Embryonic facial prominence (tissue), 1 donor: ENCODE measurements around the gene RPS16.

Experiments used
- DNase-seq: peaks from one replicate; pipeline ENCODE4 v3.0.0-alpha.2; 2016; ENCODE audit errors: extremely low spot score

Gene RPS16

GRCh38 chr19:39407660-39408391 is 27.9 kb downstream of the RPS16 start:
- no peak for DNase-seq

DNA sequence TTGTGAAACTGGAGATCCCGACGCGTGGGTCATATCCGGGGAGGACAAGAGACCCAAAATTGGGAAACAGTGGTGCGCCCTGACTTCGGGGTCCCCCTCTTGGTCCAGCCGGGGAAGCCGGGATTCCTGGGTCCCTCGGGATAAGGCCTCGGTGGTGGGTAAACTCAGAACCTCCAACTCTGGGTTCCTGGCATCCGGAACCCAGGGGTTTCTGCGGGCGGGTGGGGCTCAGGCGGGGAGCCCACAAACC is 28.4 kb downstream of the RPS16 start:
- no peak for DNase-seq

DNA sequence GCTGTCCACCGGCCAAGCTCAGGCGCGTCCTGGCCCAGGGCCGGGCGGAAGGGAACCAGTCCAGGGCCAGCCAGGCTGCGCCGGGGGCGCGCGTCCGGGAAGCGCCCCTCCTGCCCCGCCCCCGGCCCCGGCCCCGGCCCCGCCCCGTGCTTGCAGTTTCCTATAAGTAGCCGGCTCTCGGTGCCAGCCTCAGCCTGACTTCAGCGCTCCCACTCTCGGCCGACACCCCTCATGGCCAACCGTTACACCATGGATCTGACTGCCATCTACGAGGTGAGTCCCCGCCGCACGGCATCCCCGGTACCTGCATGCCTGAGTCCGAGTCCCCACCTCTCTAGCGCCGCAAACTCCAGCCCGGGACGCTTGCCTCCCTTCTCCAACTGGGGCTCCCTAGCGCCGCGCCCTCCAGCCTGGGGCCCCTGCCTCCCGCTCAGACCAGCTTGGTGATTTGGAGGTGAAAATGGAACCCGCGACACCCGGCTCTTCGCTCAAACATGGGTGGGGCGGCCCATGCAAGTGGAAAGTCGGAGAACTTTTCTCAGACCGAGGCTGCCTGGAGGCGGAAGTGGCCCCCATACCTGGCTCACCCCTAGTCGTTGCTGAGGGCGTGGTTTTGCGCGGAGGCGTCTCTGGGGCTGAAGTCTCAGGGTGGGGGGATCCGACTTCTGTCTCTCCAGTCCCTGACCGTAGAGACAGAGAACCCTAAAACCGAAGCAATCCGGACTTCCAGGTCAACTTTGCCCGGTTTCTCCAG is 28.9 kb downstream of the RPS16 start, which contains the start of gene ZFP36:
TSS of gene ZFP36 (plus strand) at position 192 of the 754 bp plus-strand sequence. CDS start at position 250, 58 bp downstream.
- no peak for DNase-seq

DNA sequence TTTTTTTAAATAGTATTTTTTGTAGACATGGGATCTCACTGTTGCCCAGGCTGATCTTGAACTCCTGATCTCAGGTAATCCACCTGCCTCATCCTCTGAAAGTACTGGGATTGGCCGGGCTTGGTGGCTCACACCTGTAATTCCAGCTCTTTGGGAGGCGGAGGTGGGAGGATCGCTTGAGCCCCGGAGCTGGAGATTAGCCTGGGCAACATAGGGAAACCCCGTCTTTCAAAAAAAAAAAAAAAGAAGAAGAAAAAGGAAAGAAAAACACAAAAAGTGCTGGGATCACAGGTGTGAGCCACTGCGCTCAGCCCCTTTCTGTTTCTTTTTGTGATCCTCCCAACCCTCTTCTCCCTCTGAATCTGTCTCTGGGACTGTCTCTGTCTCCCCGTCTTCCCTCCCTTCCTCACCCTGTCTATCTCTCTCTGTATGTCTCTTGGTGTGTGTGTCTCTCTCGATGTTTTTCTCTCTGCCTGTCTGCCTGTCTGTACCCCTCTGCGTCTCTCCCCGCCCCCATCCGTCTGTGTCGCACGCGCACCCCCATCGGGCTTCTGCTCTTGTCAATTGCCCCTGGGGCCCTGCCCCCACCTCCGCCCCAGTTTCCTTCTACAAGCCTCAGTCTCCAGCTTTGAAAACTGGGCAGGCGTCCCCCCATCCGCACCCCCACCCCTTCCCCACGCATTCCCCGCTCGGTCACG is 29.6 kb downstream of the RPS16 start:
- no peak for DNase-seq

DNA sequence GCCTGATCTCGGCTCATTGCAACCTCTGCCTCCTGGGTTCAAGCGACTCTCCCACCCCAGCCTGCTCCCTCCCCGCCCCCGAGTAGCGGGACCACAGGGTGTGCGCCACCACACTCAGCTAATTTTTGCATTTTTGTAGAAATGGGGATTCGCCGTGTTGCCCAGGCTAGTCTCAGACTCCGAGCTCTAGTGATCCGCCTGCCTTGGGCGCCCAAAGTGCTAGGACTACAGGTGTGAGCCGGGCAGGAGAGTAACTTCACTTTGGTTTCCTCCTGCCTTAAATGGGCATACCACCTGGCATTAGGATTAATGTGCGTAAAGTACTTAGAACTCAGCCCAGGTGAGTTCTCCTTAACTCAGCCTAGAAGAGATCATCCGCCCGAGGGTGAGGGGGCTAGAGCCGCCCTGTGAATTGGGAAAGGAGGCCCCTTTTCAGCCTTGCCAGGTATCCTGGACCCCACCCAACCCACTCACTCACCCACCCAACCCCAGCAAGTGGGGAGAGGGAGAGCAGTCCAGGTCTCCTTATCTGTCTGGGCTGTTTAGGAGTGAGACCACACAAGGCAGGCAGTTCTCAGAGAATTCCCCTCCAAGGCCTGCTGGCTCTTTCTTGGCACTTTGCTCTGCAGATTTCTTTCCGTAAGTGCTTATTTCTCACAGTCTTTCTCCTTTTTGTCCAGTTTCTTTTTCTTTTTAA is 30.3 kb downstream of the RPS16 start:
- DNase-seq, result no peak

GRCh38 chr19:39403331-39404312 is 32.1 kb downstream of the RPS16 start:
- peak; percentile 94 for DNase-seq

DNA sequence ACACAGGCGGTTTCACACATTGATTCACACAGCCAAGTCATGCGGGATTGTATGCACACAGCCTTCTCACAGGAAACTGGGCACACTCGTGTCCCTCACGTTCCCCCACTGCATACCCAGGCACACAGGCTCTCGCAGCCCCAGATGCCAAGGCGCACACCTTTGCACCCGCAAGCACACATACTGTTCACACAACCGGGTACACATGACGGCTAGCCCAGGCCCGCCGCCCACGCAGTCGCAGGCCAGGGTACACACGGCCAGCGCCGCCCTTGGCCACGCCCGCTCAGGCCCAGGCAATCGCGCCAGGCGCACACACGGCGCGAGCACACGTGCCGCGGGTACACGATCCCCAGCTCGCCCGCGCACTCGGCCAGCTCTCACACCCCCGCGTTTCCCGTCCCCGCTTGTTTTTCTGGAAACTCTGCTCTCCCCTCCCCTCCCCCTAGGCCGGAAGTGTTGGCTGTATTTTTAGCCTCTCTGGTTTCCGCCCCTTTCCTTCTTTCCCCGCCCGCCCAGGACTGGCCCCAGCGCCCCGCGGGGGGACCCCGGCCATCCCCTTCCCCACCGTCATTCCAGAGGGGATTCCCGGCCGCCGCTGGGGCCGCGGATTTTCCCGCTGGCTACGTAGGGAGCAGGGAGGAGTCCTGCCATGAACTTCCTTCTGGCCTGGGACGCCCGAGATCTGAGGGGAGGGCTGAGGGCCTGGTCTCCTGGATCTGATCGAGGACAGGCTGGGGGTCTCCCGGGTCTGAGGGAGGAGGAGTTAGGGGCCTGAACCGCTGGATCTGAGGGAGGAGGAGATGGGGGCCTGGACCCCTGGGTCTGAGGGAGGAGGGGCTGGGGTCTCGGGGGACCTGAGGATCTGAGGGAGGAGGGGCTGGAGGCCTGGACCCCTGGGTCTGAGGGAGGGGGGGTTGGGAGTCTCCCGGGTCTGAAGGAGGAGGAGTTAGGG is 33.1 kb downstream of the RPS16 start:
- DNase-seq, result peak; percentile 83

GRCh38 chr19:39401549-39402345 is 34.0 kb downstream of the RPS16 start:
- no peak for DNase-seq

DNA sequence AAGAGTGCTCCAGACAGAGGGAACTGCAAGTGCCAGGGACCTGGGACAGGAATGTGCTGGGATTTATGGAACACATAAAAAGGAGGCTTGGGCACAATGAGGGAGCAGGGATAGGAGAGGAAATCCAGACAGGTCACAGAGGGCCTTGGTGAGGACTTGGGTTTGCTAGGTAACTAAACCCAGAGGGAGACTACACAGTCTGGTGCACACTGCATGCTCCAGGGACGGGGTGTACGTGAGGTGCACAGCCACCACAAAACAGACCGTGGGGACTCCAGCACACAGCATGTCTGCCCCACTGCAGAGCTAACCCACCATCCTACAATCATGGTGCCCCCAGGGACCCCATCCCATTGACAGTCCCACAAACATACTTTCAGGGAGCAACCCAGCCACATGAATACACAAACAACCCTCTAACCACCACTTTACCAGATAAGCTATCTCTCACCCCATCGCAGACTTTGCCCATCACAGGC is 34.6 kb downstream of the RPS16 start:
- no peak for DNase-seq

DNA sequence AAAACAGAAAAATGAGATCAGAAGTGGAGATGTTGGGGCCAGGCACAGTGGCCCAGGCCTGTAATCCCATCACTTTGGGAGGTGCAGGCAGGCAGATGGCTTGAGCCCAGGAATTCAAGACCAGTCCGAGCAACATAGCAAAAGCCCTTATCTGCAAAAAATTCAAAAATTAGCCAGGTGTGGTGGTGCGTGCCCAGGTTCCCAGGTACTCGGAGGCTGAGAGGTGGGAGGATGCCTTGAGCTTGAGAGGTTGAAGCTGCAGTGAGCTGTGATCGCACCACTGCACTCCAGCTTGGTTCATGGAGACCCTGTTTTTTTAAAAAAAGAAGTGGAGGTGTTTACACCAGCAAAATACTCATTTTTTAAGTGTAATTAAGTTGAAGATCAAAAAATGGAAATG is 35.7 kb downstream of the RPS16 start:
- no peak for DNase-seq

DNA sequence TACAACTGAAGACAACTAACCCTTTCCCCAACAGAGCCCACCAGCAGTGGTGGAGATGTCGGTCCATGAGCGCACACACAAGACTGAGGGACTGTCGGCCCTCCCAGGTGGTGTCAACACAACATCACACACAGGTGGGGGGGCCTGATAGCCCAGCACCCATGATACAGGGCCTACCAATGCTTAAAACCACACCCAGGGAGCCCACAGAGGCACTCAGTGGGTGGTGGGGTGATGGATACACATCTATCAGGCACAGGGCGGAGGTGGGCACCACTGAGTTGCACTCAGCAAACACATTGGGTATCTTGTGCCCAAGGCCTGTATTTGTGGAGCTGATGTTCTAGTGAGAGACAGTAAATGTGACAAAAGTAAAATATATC is 36.1 kb downstream of the RPS16 start:
- DNase-seq, result no peak

DNA sequence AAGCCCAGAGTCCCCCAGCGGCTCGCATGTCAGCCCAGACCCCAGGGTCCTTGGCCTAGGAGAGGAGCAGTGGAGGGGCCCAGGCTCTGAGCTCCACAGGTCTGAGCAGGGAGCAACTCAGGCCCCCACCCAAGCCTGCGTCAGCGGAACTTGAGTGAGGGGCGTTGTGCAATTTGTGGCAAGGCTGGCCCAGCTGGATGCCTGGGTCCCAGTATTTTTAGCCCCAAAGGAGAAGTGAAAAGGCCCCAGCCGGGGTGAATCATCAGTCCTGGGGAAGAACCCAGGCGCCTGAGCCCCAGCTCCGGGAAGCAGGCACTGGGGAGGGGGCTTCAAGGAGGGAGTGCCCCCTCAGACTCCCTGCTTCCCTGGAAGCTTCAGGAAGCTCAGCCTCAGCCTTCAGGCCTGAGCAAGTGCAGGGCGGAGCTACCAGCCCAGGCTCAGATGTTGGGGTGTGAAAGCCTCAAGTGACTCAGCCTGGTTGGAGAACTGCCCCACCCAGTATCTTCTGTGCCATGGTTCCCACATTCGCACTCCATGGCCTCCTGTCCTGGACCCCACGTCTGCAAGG is 37.4 kb downstream of the RPS16 start:
- DNase-seq, result no peak

DNA sequence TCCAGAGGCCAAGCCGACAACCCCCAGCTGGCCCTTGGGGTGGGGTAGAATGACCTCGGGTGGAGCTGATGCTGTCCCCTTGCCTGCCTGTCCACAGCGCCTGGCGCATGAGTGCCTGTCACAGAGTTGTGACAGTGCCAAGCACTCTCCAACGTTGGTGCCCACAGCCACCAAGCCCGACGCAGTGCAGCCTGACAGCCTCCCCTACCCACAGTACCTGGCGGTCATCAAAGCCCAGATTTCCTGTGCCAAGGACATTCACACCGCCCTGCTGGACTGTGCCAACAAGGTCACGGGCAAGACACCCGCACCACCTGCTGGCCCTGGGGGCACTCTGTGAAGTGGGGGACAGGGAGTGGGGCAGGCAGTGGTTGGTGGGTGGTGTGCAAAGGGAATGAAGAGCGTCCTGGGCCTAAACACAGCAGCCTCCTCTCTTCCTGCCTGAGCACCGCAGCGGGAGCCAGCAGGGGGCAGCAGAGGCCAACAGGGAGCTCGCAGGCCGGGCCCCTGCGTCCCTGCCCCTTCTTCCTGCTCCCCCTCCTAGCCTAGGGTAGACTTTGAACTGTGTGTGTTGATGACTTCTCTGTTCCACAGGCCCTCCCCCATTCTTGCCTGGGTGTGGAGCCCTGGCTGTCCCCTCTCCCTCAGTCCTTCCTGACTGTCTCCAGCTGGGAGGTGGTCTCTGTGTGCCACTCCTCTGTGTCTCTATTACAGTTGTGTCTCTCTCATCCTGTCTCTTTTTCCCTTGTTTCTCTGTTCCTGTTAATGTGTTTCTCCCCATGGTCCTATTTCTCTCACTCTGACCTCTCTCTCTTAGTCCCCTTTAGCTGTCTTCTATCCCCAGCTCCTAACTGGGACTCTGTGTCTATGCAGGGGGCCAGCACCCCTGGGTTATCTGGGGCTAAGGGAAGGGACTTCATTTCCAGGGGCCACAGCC is 38.1 kb downstream of the RPS16 start:
- DNase-seq, result peak; percentile 65

DNA sequence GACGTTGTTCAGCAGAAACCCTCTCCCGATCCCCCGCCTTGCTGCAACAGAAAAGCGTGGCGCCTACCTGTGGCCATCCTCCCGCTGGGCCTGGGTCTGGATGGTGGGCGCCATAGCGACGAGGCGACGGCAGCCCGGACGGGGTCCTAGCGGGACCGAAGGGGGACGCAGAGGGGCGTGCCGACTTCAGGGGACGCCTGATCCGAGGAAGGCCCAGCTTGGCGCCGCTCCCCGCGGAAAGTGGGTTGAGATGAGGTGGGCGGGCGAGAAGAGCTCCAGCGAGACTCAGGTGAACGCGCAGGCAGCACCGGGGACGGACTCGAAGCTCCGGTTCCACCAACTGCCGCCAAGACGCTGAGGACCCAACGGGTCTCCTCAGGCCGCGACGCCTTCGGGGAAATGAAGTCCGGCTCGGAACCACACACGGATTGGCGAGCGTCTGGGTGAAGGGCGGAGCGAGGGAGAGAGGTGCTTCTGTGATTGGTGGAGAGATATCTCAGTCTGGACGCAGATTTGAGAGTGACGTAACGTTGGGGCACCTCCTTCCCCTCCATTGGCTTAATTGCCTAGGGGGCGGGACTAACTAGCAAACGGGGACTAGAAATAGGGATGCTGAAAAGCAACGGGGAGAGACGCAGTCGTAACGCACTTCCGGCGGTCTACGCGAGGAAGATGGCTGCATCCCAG is 44.9 kb downstream of the RPS16 start, which contains the start of the genes MED29 and PAF1:
TSS of gene MED29 (plus strand) at position 628 of the 687 bp plus-strand sequence. CDS start at position 673, 45 bp downstream.
TSS of gene PAF1 (minus strand) at position 356 of the 687 bp plus-strand sequence. CDS start at position 114, 242 bp downstream.
- peak; percentile 100 for DNase-seq

DNA sequence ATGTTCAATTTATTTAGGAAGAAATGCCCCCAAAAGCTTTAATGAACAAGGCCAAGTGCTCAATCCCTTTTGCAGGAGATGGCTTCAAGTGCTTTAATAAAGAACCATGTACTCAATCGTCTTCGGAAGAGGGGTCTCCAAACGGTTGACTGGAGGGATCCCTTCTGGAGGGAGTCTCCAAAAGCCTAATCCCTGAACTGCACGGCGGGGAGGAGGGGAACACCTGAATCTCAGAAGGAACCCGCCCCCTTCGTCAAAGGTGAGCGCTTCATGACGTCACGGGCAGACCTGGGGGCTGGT is 45.3 kb downstream of the RPS16 start:
- no peak for DNase-seq

- DNase-seq, result no peak
These were observed 45.9 kb downstream of the RPS16 start for GRCh38 chr19:39389631-39390414.
